HEK293 (cell line): ENCODE data around the gene TRMU.
A peak's percentile ranks its signal among the peaks of the same experiment; 100 is the strongest.

Experiments
- BCL11A ChIP-seq: fragments of 450-650 bp; formaldehyde crosslinking; IDR thresholded peaks from 2 replicates; pipeline ENCODE4 v1.5.1; 2016; ENCODE audit warnings: low read depth, missing biosample characterization, missing genetic modification characterization
- GLIS2 ChIP-seq: fragments of 450-650 bp; formaldehyde crosslinking; IDR thresholded peaks from 2 replicates; pipeline ENCODE4 v1.5.1; 2016; ENCODE audit warnings: missing biosample characterization, missing genetic modification characterization
- HIC1 ChIP-seq: fragments of 450-650 bp; formaldehyde crosslinking; IDR thresholded peaks from 2 replicates; pipeline ENCODE4 v1.5.1; 2016; ENCODE audit warnings: missing biosample characterization, missing genetic modification characterization
- HOXD13 ChIP-seq: sonication (generic); formaldehyde crosslinking; IDR thresholded peaks from 2 replicates; pipeline ENCODE4 v1.8.0; 2022; ENCODE audit warnings: missing genetic modification reagents, borderline replicate concordance
- KLF17 ChIP-seq: fragments of 450-650 bp; formaldehyde crosslinking; IDR thresholded peaks from 2 replicates; pipeline ENCODE4 v1.5.1; 2016; ENCODE audit warnings: missing biosample characterization, missing genetic modification characterization
- PRDM4 ChIP-seq: fragments of 450-650 bp; formaldehyde crosslinking; IDR thresholded peaks from 2 replicates; pipeline ENCODE4 v1.5.1; 2017; ENCODE audit warnings: missing biosample characterization, missing genetic modification characterization
- REPIN1 ChIP-seq: fragments of 450-650 bp; formaldehyde crosslinking; IDR thresholded peaks from 2 replicates; pipeline ENCODE4 v1.5.1; 2017; ENCODE audit warnings: missing biosample characterization, missing genetic modification characterization, low read depth
- SP7 ChIP-seq: fragments of 450-650 bp; formaldehyde crosslinking; IDR thresholded peaks from 2 replicates; pipeline ENCODE4 v1.5.1; 2016; ENCODE audit warnings: missing biosample characterization, missing genetic modification characterization
- TSHZ1 ChIP-seq: fragments of 450-650 bp; formaldehyde crosslinking; IDR thresholded peaks from 2 replicates; pipeline ENCODE4 v1.5.1; 2016; ENCODE audit warnings: missing biosample characterization, missing genetic modification characterization, borderline replicate concordance
- ZBTB48 ChIP-seq: fragments of 450-650 bp; formaldehyde crosslinking; IDR thresholded peaks from 2 replicates; pipeline ENCODE4 v1.5.1; 2016; ENCODE audit warnings: missing biosample characterization, missing genetic modification characterization
- ZNF133 ChIP-seq: fragments of 450-650 bp; formaldehyde crosslinking; IDR thresholded peaks from 2 replicates; pipeline ENCODE4 v1.5.1; 2016; ENCODE audit warnings: missing biosample characterization, missing genetic modification characterization
- ZNF138 ChIP-seq: fragments of 450-650 bp; formaldehyde crosslinking; IDR thresholded peaks from 2 replicates; pipeline ENCODE4 v1.5.1; 2016; ENCODE audit warnings: missing biosample characterization, missing genetic modification characterization, borderline replicate concordance
- ZNF155 ChIP-seq: fragments of 450-650 bp; formaldehyde crosslinking; IDR thresholded peaks from 2 replicates; pipeline ENCODE4 v1.5.1; 2016; ENCODE audit warnings: missing biosample characterization, missing genetic modification characterization
- ZNF175 ChIP-seq: fragments of 450-650 bp; formaldehyde crosslinking; IDR thresholded peaks from 2 replicates; pipeline ENCODE4 v1.5.1; 2016; ENCODE audit warnings: missing biosample characterization, missing genetic modification characterization
- ZNF394 ChIP-seq: fragments of 450-650 bp; formaldehyde crosslinking; IDR thresholded peaks from 2 replicates; pipeline ENCODE4 v1.5.1; 2016; ENCODE audit warnings: missing biosample characterization, missing genetic modification characterization, mild to moderate bottlenecking, moderate library complexity, borderline replicate concordance
- ZNF416 ChIP-seq: fragments of 450-650 bp; formaldehyde crosslinking; IDR thresholded peaks from 2 replicates; pipeline ENCODE4 v1.5.1; 2016; ENCODE audit warnings: missing biosample characterization, missing genetic modification characterization
- ZNF433 ChIP-seq: fragments of 450-650 bp; formaldehyde crosslinking; IDR thresholded peaks from 2 replicates; pipeline ENCODE4 v1.5.1; 2016; ENCODE audit warnings: missing biosample characterization, missing genetic modification characterization, low read depth
- ZNF449 ChIP-seq: fragments of 450-650 bp; formaldehyde crosslinking; IDR thresholded peaks from 2 replicates; pipeline ENCODE4 v1.5.1; 2017; ENCODE audit warnings: missing biosample characterization, mild to moderate bottlenecking, missing genetic modification characterization, moderate library complexity
- ZNF48 ChIP-seq: fragments of 450-650 bp; formaldehyde crosslinking; IDR thresholded peaks from 2 replicates; pipeline ENCODE4 v1.5.1; 2016; ENCODE audit warnings: missing biosample characterization, missing genetic modification characterization
- ZNF529 ChIP-seq: fragments of 450-650 bp; formaldehyde crosslinking; IDR thresholded peaks from 2 replicates; pipeline ENCODE4 v1.5.1; 2017; ENCODE audit warnings: missing genetic modification characterization, missing biosample characterization; ENCODE audit not compliant: insufficient replicate concordance
- ZNF596 ChIP-seq: fragments of 450-650 bp; IDR thresholded peaks from 2 replicates; pipeline ENCODE4 v1.5.0; 2018; ENCODE audit warnings: missing biosample characterization, mild to moderate bottlenecking, missing genetic modification characterization, moderate library complexity
- ZNF629 ChIP-seq: fragments of 450-650 bp; formaldehyde crosslinking; IDR thresholded peaks from 2 replicates; pipeline ENCODE4 v1.5.1; 2017; ENCODE audit warnings: missing biosample characterization, missing genetic modification characterization
- ZNF777 ChIP-seq: fragments of 450-650 bp; formaldehyde crosslinking; IDR thresholded peaks from 2 replicates; pipeline ENCODE4 v1.5.1; 2017; ENCODE audit warnings: missing biosample characterization, missing genetic modification characterization, borderline replicate concordance
- ZSCAN18 ChIP-seq: fragments of 450-650 bp; formaldehyde crosslinking; IDR thresholded peaks from 2 replicates; pipeline ENCODE4 v1.5.1; 2016; ENCODE audit warnings: missing biosample characterization, missing genetic modification characterization

Gene TRMU

GRCh38 chr22:46296257-46297150 is 39.0 kb upstream of the TRMU start, which contains the start of gene GTSE1 (continued):
- TF ChIP-seq HIC1 (tag by site-specific recombination) (peak; percentile 69), ZNF138 (tag by site-specific recombination) (no peak), ZNF433 (tag by site-specific recombination) (no peak), ZNF175 (tag by site-specific recombination) (no peak), ZSCAN18 (tag by site-specific recombination) (0 out of 2 replicates have a peak, but pooled peaks have one; percentile 49), BCL11A (tag by site-specific recombination) (0 out of 2 replicates have a peak, but pooled peaks have one; percentile 31), ZNF629 (tag by site-specific recombination) (0 out of 2 replicates have a peak, but pooled peaks have one; percentile 10), ZNF777 (tag by site-specific recombination) (no peak), ZNF48 (no peak), ZNF529 (tag by site-specific recombination) (no peak), ZNF133 (no peak), ZNF596 (tag by site-specific recombination) (no peak), REPIN1 (tag by site-specific recombination) (0 out of 2 replicates have a peak, but pooled peaks have one; percentile 54), SP7 (peak; percentile 64), ZNF416 (tag by site-specific recombination) (no peak), TSHZ1 (tag by site-specific recombination) (no peak), HOXD13 (CRISPR knock-in tag) (no peak), ZNF155 (tag by site-specific recombination) (no peak), ZNF394 (tag by site-specific recombination) (peak; percentile 33; the same call in 1 of the 2 replicates), KLF17 (tag by site-specific recombination) (peak; percentile 78; the same call in 1 of the 2 replicates), PRDM4 (tag by site-specific recombination) (peak; percentile 82), ZNF449 (tag by site-specific recombination) (no peak), GLIS2 (peak; percentile 70), ZBTB48 (tag by site-specific recombination) (peak; percentile 92)
